K562 (cell line): ENCODE data around the gene MYO16. TPM values are rescaled to one million over a fixed set of nuclear protein-coding genes. Genes with fewer than 3 reads are reported as not detected.

Experiments
- ATAC-seq: fragments of 200-7000 bp; cut with Tn5 transposase; 3 replicates; pipeline ENCODE4 v1.9.1; 2020; ENCODE audit warnings: moderate library complexity
- BruUV-seq: library from RNA; stranded (reverse); fragments of 400-500 nt; replicated peaks from 2 replicates; lab custom pipeline; 2021; lab: Mats Ljungman, UMichigan
- CTCF ChIA-PET: fragments of 300-600 bp; formaldehyde crosslinking; extraction: SDS; loops from one replicate; lab custom pipeline; 2021; ENCODE audit warnings: low intra/inter-chr PET ratio; lab: Yijun Ruan, JAX
- POLR2A ChIA-PET: fragments of 300-600, 350-650 bp; sonication (Branson Sonifier 250); formaldehyde crosslinking; extraction: SDS; loops from one replicate; lab custom pipeline; 2021; ENCODE audit warnings: antibody characterized with exemption, inconsistent platforms; lab: Yijun Ruan, JAX
- DNase-seq, 4 experiments: peaks; one replicate each; pipeline versions ENCODE4 v3.0.0 to v3.0.0-alpha.2; 2011 to 2018; ENCODE audit warnings: low spot score in 3 of 4, mixed read lengths in 3 of 4; ENCODE audit errors: extremely low read depth in 1 of 4
- FAIRE-seq: peaks from 2 replicates; lab custom pipeline; 2011; peaks lifted over from hg19 to GRCh38; lab: Jason Lieb, UNC
- H2AFZ ChIP-seq: 2 replicates; pipeline ENCODE4 v1.6.0; 2011; ENCODE audit warnings: low read depth, low read length, control low read depth, inconsistent platforms
- H3K27ac ChIP-seq: fragments of 200-600 bp; 3 replicates; pipeline ENCODE4 v1.8.0; 2011; ENCODE audit warnings: low read depth, mild to moderate bottlenecking, control low read depth, inconsistent platforms, low read length, moderate library complexity, mixed read lengths; ENCODE audit errors: extremely low read depth
- H3K27me3 ChIP-seq, 2 experiments: fragments of 300-600 bp in 1 of 2; 2 replicates in 1 of 2; 3 replicates in 1 of 2; pipeline versions ENCODE4 v1.6.0 to v1.8.0; 2011; ENCODE audit warnings: inconsistent platforms in 2 of 2, low read length in 2 of 2, mild to moderate bottlenecking in 1 of 2, mixed read lengths in 1 of 2, moderate library complexity in 1 of 2; ENCODE audit not compliant: control insufficient read depth in 2 of 2, insufficient read depth in 2 of 2
- H3K36me3 ChIP-seq: fragments of 300-600 bp; 3 replicates; pipeline ENCODE4 v1.8.0; 2011; ENCODE audit warnings: mild to moderate bottlenecking, low read length, inconsistent platforms; ENCODE audit not compliant: control insufficient read depth, insufficient read depth
- H3K4me1 ChIP-seq, 2 experiments: fragments of 200-600 bp in 1 of 2; replicated peaks in 1 of 2; 2 replicates in 1 of 2; 3 replicates in 1 of 2; pipeline versions ENCODE4 v1.5.1 to v1.8.0; 2011; ENCODE audit warnings: inconsistent platforms in 2 of 2, low read length in 2 of 2, mild to moderate bottlenecking in 1 of 2, mixed read lengths in 1 of 2, moderate library complexity in 1 of 2; ENCODE audit not compliant: control insufficient read depth in 2 of 2, insufficient read depth in 2 of 2
- H3K4me2 ChIP-seq: 2 replicates; pipeline ENCODE4 v1.6.1; 2011; ENCODE audit warnings: low read length, control low read depth, inconsistent platforms, mixed read lengths; ENCODE audit not compliant: insufficient read depth
- H3K4me3 ChIP-seq: fragments of 200-600 bp; sonication (generic), shearing (Covaris generic); 2 replicates; pipeline ENCODE4 v1.5.1; 2016; ENCODE audit warnings: control low read depth, inconsistent platforms
- H3K79me2 ChIP-seq: fragments of 200-600 bp; 3 replicates; pipeline ENCODE4 v1.8.0; 2011; ENCODE audit warnings: low read length, inconsistent platforms; ENCODE audit not compliant: control insufficient read depth, insufficient read depth
- H3K9ac ChIP-seq, 2 experiments: 2 replicates each; pipeline versions ENCODE4 v1.6.0 to v1.6.1; 2011; ENCODE audit warnings: low read depth in 2 of 2, low read length in 2 of 2, control low read depth in 1 of 2, inconsistent platforms in 1 of 2, mild to moderate bottlenecking in 1 of 2, mixed read lengths in 1 of 2; ENCODE audit not compliant: insufficient read depth in 1 of 2
- H3K9me1 ChIP-seq: one replicate; pipeline ENCODE4 v1.6.0; 2011; ENCODE audit warnings: inconsistent platforms, mild to moderate bottlenecking, low read length, moderate library complexity; ENCODE audit not compliant: control insufficient read depth, insufficient read depth
- H3K9me3 ChIP-seq: replicated peaks from 2 replicates; pipeline ENCODE4 v1.5.1; 2011; ENCODE audit warnings: low read depth, low read length, inconsistent platforms; ENCODE audit not compliant: control insufficient read depth, insufficient read depth
- H4K20me1 ChIP-seq: replicated peaks from 2 replicates; pipeline ENCODE4 v1.6.1; 2011; ENCODE audit warnings: low read length, inconsistent platforms, mixed read lengths; ENCODE audit not compliant: control insufficient read depth, insufficient read depth
- CBX1 ChIP-seq: sonication (generic); IDR thresholded peaks from 2 replicates; pipeline ENCODE4 v1.6.1; 2016; ENCODE audit warnings: antibody characterized with exemption, low read depth, mild to moderate bottlenecking
- COPS2 ChIP-seq: fragments of 450-650 bp; conservative IDR thresholded peaks from 2 replicates; pipeline ENCODE4 v1.6.1; 2016; ENCODE audit warnings: mild to moderate bottlenecking, moderate library complexity
- FOXA3 ChIP-seq, 2 experiments: fragments of 450-650 bp in 1 of 2; sonication (generic) in 1 of 2; formaldehyde crosslinking; IDR thresholded peaks in 1 of 2; conservative IDR thresholded peaks in 1 of 2; 2 replicates each; pipeline versions ENCODE4 v1.4.0 to v1.8.0; 2020 to 2022; ENCODE audit warnings: mild to moderate bottlenecking in 2 of 2, missing genetic modification reagents in 1 of 2
- HDAC1 ChIP-seq, 2 experiments: fragments of 450-650 bp; IDR thresholded peaks; 2 replicates each; pipeline ENCODE4 v1.6.1; 2016 to 2017; ENCODE audit warnings: inconsistent platforms in 1 of 2, mild to moderate bottlenecking in 1 of 2, moderate library complexity in 1 of 2
- MCM7 ChIP-seq, 2 experiments: fragments of 450-650 bp; IDR thresholded peaks; 2 replicates each; pipeline ENCODE4 v1.6.1; 2016 to 2018
- MTF1 ChIP-seq: fragments of 250-450 bp; sonication (Bioruptor Pico); IDR thresholded peaks from 2 replicates; pipeline ENCODE4 v1.9.0; 2021; ENCODE audit warnings: moderate library complexity, mild to moderate bottlenecking, inconsistent platforms, borderline replicate concordance
- RBM22 ChIP-seq: fragments of 200-400 bp; formaldehyde crosslinking; IDR thresholded peaks from 2 replicates; pipeline ENCODE4 v1.6.1; 2018; ENCODE audit warnings: low read length, low read depth; ENCODE audit not compliant: poor library complexity, severe bottlenecking
- SMARCB1 ChIP-seq: IDR thresholded peaks from 2 replicates; pipeline ENCODE4 v1.6.1; 2011; ENCODE audit warnings: improper control_type of control experiment, low read depth; ENCODE audit not compliant: insufficient read length
- SREBF1 ChIP-seq: fragments of 150-350 bp; IDR thresholded peaks from 2 replicates; pipeline ENCODE4 v1.6.1; 2014; ENCODE audit warnings: antibody characterized with exemption, low read depth, low read length, borderline replicate concordance
- THRB ChIP-seq: fragments of 450-650 bp; formaldehyde crosslinking; conservative IDR thresholded peaks from 2 replicates; pipeline ENCODE4 v1.4.0; 2022; ENCODE audit warnings: mild to moderate bottlenecking, missing genetic modification characterization
- VEZF1 ChIP-seq: fragments of 200-800 bp; sonication (Bioruptor generic); IDR thresholded peaks from 2 replicates; pipeline ENCODE4 v1.6.1; 2017; ENCODE audit warnings: missing genetic modification characterization, missing compliant biosample characterization
- ZBTB34 ChIP-seq: fragments of 250-450 bp; sonication (Bioruptor Pico); IDR thresholded peaks from 2 replicates; pipeline ENCODE4 v1.8.0; 2021; ENCODE audit warnings: mild to moderate bottlenecking, moderate library complexity
- ZNF444 ChIP-seq: fragments of 250-450 bp; sonication (Bioruptor Pico); IDR thresholded peaks from 2 replicates; pipeline ENCODE4 v1.4.0; 2020; ENCODE audit warnings: mild to moderate bottlenecking, moderate library complexity
- WGBS: fragments of 100-300 bp; shearing (Covaris generic); methylation state at CpG from one replicate; pipeline ENCODE4 v1.1.6; 2016; ENCODE audit warnings: low coverage, mixed read lengths; ENCODE audit not compliant: insufficient coverage; ENCODE audit errors: missing lambda C conversion rate; 5-methylcytosine and 5-hydroxymethylcytosine counted together
- in situ Hi-C: fragments of 300-500 bp; cut with MboI; formaldehyde crosslinking; loops from 4 replicates; pipeline ENCODE4 v1.15.0; 2018; ENCODE audit warnings: inconsistent platforms, mixed read lengths
- intact Hi-C: fragments of 100-400 bp; cut with micrococcal nuclease; formaldehyde crosslinking; loops from 2 replicates; pipeline ENCODE4 v1.14.2; 2022
- polyA plus RNA-seq, 8 experiments: library from polyadenylated mRNA; depleted of rRNA in 4 of 8; stranded (reverse) in 5 of 8; unstranded in 3 of 8; fragments of >200 nt; fragmentation: Nextera tagmentation in 2 of 8; fragmentation: Illumina TruSeq in 1 of 8; extraction: Ambion mirVana in 2 of 8; extraction: Trizol in 1 of 8; gene quantifications; 2 replicates each; pipeline versions ENCODE4 v1.2.1 to v1.2.3, GENCODE V29; 2011 to 2014; ENCODE audit warnings: inconsistent platforms in 1 of 8, missing spikeins in 1 of 8
- total RNA-seq, 7 experiments: library from RNA; depleted of rRNA in 6 of 7; stranded (reverse); fragments of >200 nt in 6 of 7; fragmentation: Illumina TruSeq in 2 of 7; extraction: Trizol in 2 of 7; gene quantifications; 2 replicates each; pipeline versions ENCODE4 v1.2.1 to v1.2.3, GENCODE V29; 2011 to 2021; ENCODE audit warnings: low replicate concordance in 1 of 7
- TF ChIP-seq, protein P1 (sequence below): fragments of 150-350 bp; IDR thresholded peaks from 2 replicates; pipeline ENCODE4 v1.6.1; 2014; ENCODE audit warnings: low read depth, mild to moderate bottlenecking, low read length, borderline replicate concordance
- TF ChIP-seq, protein P2 (sequence below): fragments of 450-650 bp; IDR thresholded peaks from 2 replicates; pipeline ENCODE4 v1.6.1; 2016; ENCODE audit warnings: low read depth, mild to moderate bottlenecking, moderate library complexity

Gene MYO16
- total and polyA plus RNA-seq, 9 of the 15 experiments (the other 6 are each of a cell fraction or from before 2014, with no cell fraction given): 4.3 to 45.7 (median 12.1) TPM

GRCh38 chr13:109251956-109252355 is 622.5 kb downstream of the MYO16 start:
- FAIRE-seq: no peak
- H3K4me1 ChIP-seq: no peaks in the 10 kb centered on the region
- no peaks in the 10 kb centered on the region for H3K36me3 ChIP-seq
- H3K4me3 ChIP-seq: no peak overlapping the region
- H3K9me3 ChIP-seq: no peaks in the 10 kb centered on the region
- WGBS: 0% methylated on average over 2 of the region's 2 CpGs
- H3K9ac ChIP-seq: no peak overlapping the region
- no peak overlapping the region for H3K27ac ChIP-seq
- ATAC-seq: no peak
- ChIA-PET CTCF (no interaction called here), POLR2A (no interaction called here)
- in situ Hi-C loops (no loop called here), intact Hi-C loops (no loop called here)
- no peaks in the 10 kb centered on the region for H3K9me1 ChIP-seq
- H3K4me2 ChIP-seq: no peak overlapping the region
- no peak for DNase-seq
- BruUV-seq: no TSS peak
- no peaks in the 10 kb centered on the region for H3K27me3 ChIP-seq
- H3K79me2 ChIP-seq: no peaks in the 10 kb centered on the region
- H2AFZ ChIP-seq: no peak overlapping the region
- H4K20me1 ChIP-seq: no peaks in the 10 kb centered on the region
- TF ChIP-seq COPS2: no peak
- TF ChIP-seq, protein P1, sequence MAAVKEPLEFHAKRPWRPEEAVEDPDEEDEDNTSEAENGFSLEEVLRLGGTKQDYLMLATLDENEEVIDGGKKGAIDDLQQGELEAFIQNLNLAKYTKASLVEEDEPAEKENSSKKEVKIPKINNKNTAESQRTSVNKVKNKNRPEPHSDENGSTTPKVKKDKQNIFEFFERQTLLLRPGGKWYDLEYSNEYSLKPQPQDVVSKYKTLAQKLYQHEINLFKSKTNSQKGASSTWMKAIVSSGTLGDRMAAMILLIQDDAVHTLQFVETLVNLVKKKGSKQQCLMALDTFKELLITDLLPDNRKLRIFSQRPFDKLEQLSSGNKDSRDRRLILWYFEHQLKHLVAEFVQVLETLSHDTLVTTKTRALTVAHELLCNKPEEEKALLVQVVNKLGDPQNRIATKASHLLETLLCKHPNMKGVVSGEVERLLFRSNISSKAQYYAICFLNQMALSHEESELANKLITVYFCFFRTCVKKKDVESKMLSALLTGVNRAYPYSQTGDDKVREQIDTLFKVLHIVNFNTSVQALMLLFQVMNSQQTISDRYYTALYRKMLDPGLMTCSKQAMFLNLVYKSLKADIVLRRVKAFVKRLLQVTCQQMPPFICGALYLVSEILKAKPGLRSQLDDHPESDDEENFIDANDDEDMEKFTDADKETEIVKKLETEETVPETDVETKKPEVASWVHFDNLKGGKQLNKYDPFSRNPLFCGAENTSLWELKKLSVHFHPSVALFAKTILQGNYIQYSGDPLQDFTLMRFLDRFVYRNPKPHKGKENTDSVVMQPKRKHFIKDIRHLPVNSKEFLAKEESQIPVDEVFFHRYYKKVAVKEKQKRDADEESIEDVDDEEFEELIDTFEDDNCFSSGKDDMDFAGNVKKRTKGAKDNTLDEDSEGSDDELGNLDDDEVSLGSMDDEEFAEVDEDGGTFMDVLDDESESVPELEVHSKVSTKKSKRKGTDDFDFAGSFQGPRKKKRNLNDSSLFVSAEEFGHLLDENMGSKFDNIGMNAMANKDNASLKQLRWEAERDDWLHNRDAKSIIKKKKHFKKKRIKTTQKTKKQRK: no peak
- TF ChIP-seq SMARCB1: no peak
- TF ChIP-seq MCM7 (IDR thresholded peaks at IDR 0.05): no peak
- TF ChIP-seq MTF1: no peak
- TF ChIP-seq FOXA3 (CRISPR knock-in tag; conservative IDR thresholded peaks at IDR 0.05 in 1 of 2, IDR thresholded peaks at IDR 0.05 in 1 of 2): no peak
- TF ChIP-seq VEZF1: no peak
- no peak for TF ChIP-seq CBX1
- no peak for TF ChIP-seq ZNF444
- no peak for TF ChIP-seq THRB
- no peak for TF ChIP-seq SREBF1
- TF ChIP-seq ZBTB34 (CRISPR knock-in tag): no peak
- TF ChIP-seq RBM22: no peak
- no peak for TF ChIP-seq HDAC1 (IDR thresholded peaks at IDR 0.05)
- TF ChIP-seq, protein P2, sequence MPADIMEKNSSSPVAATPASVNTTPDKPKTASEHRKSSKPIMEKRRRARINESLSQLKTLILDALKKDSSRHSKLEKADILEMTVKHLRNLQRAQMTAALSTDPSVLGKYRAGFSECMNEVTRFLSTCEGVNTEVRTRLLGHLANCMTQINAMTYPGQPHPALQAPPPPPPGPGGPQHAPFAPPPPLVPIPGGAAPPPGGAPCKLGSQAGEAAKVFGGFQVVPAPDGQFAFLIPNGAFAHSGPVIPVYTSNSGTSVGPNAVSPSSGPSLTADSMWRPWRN: no peak
